ENCODE results near the gene OR51D1.
A peak's percentile ranks its signal among the peaks of the same experiment; 100 is the strongest.

OR51D1 gene

GRCh38 chr11:4636962-4637661, at the start of gene OR51D1:
TSS of gene OR51D1 (plus strand) at chr11:4637477. CDS start at chr11:4639791, 2,314 bp downstream.
- DNase-seq: peak; percentile 24

GRCh38 chr11:4589017-4589416, 48.3 kb upstream of the OR51D1 start:
- no peak for DNase-seq

- DNase-seq: no peak
These were observed 43.5 kb upstream of the OR51D1 start, which contains the start of gene OR52I1 for GRCh38 chr11:4593739-4594138. TSS of gene OR52I1 (plus strand) at chr11:4594039. CDS start at chr11:4594039, 0 bp downstream.

GRCh38 chr11:4605057-4605456, 32.2 kb upstream of the OR51D1 start:
- DNase-seq: no peak

GRCh38 chr11:4606231-4607015, 30.9 kb upstream of the OR51D1 start:
- DNase-seq: no peak

- DNase-seq: no peak
These were observed 30.2 kb upstream of the OR51D1 start for GRCh38 chr11:4607096-4607495.

GRCh38 chr11:4607781-4608666, 29.3 kb upstream of the OR51D1 start, which contains the start of gene TRIM68:
TSS of gene TRIM68 (minus strand) at chr11:4608231. CDS start at chr11:4605504, 2,727 bp downstream.
- DNase-seq: peak; percentile 70

GRCh38 chr11:4610258-4610935, 26.9 kb upstream of the OR51D1 start:
- no peak for DNase-seq

GRCh38 chr11:4611986-4612385, 25.3 kb upstream of the OR51D1 start:
- no peak for DNase-seq

GRCh38 chr11:4615856-4616444, 21.3 kb upstream of the OR51D1 start:
- DNase-seq: no peak

GRCh38 chr11:4619514-4619913, 17.8 kb upstream of the OR51D1 start:
- no peak for DNase-seq

- DNase-seq: peak; percentile 29
These were observed 10.8 kb upstream of the OR51D1 start for GRCh38 chr11:4626207-4627099.

GRCh38 chr11:4636136-4636535, 1.1 kb upstream of the OR51D1 start:
- DNase-seq: no peak

GRCh38 chr11:4637662-4638047, 378 bp downstream of the OR51D1 start:
- no peak for DNase-seq

GRCh38 chr11:4639931-4640330, 2.7 kb downstream of the OR51D1 start:
- no peak for DNase-seq

- DNase-seq: no peak
These were observed 4.2 kb downstream of the OR51D1 start for GRCh38 chr11:4641501-4641900.

GRCh38 chr11:4642043-4642442, 4.8 kb downstream of the OR51D1 start:
- DNase-seq: no peak

GRCh38 chr11:4643076-4643475, 5.8 kb downstream of the OR51D1 start:
- DNase-seq: no peak

GRCh38 chr11:4643682-4644081, 6.4 kb downstream of the OR51D1 start, which contains the start of gene OR51E1:
TSS of gene OR51E1 (plus strand) at chr11:4643982. CDS start at chr11:4652527, 8,545 bp downstream.
- no peak for DNase-seq

GRCh38 chr11:4644233-4644632, 7.0 kb downstream of the OR51D1 start:
- DNase-seq: no peak

- no peak for DNase-seq
These were observed 8.7 kb downstream of the OR51D1 start for GRCh38 chr11:4645974-4646373.
